GM21529 (cell line): ENCODE results near the gene TXN.
"Not testable (repeated sequence)": the region's sequence is repeated elsewhere in the genome, so short reads cannot be mapped to it uniquely, and the experiment has no call there.

Source experiments
- ATAC-seq: cut with Tn5 transposase; IDR thresholded peaks from one replicate; pipeline ENCODE4 v1.9.1; 2021; ENCODE audit not compliant: unreplicated experiment

TXN gene

GRCh38 chr9:110213413-110214044, 42.8 kb downstream of the TXN start:
- no peak for ATAC-seq

GRCh38 chr9:110208031-110208430, 48.3 kb downstream of the TXN start, which contains the start of gene C9orf152:
TSS of gene C9orf152 (minus strand) at chr9:110208159. CDS start at chr9:110207579, 580 bp downstream.
- ATAC-seq, result no peak

- ATAC-seq, result no peak
Observed at GRCh38 chr9:110207071-110207641, 49.2 kb downstream of the TXN start.

GRCh38 chr9:110206389-110206788, 49.9 kb downstream of the TXN start:
- no peak for ATAC-seq

DNA sequence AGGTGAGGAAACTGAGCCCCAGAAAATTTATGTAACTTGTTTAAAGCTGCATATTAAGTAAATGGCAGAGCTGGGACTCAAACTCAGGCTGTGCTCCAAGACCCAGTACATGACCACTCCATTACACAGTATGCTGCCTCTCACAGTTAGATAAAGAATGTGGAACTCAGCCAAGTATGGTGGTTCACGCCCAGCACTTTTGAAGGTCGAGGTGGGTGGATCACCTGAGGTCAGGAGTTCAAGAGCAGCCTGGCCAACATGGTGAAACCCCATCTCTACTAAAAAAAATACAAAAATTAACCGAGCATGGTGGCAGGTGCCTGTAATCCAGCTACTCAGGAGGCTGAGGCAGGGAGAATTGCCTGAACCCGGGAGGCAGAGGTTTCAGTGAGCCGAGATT, 50.7 kb downstream of the TXN start:
- not testable (repeated sequence) for ATAC-seq

DNA sequence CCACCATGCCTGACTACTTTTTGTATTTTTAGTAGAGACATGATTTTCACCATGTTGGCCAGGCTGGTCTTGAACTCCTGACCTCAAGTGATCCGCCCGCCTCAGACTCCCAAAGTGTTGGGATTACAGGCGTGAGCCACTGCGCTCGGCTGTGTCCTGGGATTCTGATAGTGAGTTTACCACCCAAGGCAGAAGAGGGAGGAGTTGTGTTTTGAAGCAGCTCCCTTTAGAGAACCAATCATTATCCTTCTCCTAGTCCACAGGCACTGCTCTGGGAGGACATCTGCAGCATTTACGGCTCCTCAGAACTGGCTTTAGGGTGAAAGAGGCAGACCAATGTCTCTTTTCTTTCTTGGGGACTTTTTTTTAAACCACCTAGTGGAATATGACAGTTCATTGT, 54.1 kb downstream of the TXN start:
- no peak for ATAC-seq

DNA sequence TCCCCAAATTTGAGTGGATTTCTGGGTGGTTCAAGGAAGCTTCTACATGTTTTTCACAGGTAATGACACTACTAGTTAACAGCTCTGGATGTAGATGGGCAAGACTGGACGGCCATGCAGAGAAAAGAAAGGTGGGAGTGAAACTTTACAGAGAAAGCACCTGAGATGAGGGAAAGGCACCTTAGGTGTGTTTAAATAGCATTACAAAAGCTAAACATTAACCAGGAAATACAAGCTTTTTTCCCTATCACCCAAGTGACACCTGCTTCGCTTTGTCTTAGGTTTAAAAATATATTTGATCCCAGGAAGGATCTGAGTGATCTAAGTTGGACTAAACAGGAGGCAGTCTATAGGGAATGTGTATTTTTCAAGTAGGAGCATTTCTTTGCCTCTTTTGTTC, 56.7 kb downstream of the TXN start:
- ATAC-seq, result no peak

DNA sequence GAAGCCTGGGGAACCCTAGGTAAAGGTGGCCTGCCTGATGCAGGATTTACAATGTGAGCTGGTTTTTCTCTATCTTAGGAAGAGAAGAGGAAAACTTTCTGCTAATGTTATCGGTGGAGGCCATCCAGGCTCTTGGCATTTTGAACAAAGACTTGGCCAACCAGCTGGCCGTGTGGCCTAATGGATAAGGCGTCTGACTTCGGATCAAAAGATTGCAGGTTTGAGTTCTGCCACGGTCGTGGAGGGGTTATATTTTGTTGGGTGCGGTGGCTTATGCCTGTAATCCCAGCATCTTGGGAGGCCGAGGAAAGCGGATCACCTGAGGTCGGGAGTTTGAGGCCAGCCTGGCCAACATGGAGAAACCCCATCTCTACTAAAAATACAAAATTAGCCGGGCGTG, 58.0 kb downstream of the TXN start:
- no peak for ATAC-seq

GRCh38 chr9:110197330-110198187, 58.7 kb downstream of the TXN start:
- no peak for ATAC-seq

DNA sequence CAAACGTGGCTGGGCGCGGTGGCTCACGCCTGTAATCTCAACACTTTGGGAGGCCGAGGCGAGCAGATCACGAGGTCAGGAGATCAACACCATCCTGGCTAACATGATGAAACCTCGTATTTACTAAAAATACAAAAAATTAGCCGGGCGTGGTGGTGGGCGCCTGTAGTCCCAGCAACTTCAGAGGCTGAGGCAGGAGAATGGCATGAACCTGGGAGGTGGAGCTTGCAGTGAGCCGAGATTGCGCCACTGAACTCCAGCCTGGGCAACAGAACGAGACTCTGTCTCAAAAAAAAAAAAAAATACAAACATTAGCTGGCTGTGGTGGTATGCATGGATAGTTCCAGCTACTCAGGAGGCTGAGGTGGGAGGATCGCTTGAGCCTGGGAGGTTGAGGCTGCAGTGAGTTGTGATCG, 60.2 kb downstream of the TXN start:
- not testable (repeated sequence) for ATAC-seq
